GM19238 (cell line): ENCODE results near the gene PPP1R37.

ENCODE experiments used
- DNase-seq: peaks from one replicate; pipeline ENCODE4 v3.0.0; 2011; ENCODE audit warnings: low spot score; ENCODE audit not compliant: insufficient read length

Gene PPP1R37

GRCh38 chr19:45071545-45071938, 21.4 kb upstream of the PPP1R37 start:
- no peak for DNase-seq

- no peak for DNase-seq
Observed at GRCh38 chr19:45071969-45072790, 20.8 kb upstream of the PPP1R37 start.

DNA sequence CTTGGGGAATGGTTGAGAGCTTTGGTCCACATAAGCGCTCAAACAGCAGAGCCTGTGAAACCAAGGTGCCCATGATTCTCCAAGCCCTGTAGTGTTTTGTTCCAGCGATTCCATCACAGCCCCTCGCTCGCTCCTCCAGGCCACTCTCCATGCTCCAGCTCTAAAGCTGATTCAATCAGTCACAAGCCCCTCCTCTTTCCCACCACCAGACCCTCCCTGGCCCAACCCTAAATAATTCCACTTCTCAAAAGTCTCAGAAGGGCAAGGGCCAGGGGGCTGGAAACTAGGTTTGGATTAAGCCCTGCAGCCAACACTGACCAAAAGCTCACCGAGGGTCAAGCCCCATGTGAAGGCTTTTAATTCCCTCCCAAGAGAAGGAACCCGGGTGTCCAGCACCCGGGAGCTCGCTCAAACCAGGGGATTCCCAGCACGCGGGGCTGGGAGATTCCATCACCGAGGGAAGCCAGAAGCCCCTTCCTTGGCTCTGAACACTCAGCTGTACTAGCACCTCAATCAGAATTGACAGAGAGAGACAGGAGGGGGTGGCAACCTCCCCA, 18.2 kb upstream of the PPP1R37 start:
- DNase-seq = no peak

- peak; percentile 94 for DNase-seq
Observed at GRCh38 chr19:45075301-45076028, 17.5 kb upstream of the PPP1R37 start.

DNA sequence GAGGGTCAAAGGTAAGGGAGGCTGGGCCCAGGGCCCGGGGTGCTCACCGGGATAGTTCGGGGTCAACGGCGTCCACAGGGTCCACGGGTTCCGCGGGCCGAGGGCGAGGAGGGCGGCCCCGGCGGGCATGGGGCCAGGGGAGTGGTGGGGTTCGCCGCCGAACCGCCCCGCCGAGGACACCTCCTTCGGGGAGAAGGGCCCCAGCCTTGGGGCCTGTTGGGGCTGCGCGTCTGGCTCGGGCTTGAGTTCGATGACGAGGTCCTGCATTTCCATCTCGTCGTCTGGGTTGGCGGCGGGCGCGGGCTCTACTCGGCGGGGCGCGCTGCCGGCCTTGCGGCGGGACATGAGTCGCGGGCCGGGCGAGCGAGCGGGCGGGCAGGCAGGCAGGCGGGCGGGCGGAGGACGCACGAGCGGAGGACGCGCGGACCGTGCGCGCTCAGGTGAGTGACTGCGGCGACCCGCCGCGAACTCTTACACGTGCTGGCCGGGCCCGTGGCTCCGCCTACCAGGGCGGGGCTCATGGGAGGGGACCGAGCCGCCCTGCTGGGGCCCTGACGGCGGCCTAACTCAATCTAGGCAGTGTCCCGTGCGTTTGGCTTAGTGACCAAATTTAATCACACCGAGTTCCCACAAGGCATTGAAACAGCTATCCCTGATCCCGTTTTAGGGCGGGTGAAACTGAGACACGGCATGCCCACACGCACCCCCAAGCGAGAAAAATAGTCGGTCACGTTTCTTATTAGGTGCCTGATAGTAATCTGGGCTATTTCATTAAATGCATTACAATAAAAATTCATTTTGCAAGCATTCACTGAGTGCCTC, 16.7 kb upstream of the PPP1R37 start, which contains the start of gene ZNF296:
TSS of gene ZNF296 (minus strand) at position 450 of the 822 bp plus-strand sequence. CDS start at position 345, 105 bp downstream.
- peak; percentile 93 for DNase-seq

DNA sequence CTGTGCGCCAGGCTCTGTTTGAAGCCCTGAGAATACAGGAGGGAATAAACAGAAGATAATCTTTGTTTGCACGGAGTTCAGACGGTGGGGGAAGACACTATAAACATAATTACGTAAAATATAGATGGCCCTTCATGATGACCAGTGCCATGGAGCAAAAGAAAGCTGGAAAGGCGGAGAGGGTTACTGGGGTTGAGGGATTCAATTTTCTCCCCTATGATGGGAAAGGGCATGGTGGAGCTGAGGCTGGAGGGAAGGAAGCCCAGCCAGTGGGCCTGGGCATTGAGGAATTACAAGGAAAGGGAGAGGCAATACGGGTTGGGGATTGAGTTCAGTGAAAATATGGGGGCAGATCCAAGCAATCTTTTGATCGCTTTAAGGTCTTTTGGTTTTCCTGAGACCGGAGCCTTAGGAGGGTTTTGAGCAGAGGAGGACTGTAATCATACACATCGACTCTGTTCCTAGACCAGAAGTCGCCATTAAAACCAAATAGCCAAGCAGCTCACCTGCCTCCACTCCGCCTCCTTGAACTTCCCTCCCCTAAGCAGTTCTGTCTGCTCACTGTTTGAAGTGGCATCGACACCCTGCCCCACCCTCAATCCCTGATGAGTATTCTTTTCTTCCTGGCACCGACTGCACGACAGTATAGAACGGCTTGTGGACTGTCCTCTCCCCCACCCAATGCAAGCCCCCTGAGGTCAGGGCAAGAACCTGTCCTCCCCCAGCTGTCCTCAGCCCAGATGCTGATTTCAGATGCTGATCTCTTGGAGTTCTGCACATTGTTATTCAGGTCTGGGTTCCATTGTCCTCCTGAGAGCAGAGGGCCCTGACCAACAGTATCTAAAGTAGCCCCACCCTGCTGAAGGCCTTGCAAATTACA, 15.9 kb upstream of the PPP1R37 start:
- DNase-seq = no peak

DNA sequence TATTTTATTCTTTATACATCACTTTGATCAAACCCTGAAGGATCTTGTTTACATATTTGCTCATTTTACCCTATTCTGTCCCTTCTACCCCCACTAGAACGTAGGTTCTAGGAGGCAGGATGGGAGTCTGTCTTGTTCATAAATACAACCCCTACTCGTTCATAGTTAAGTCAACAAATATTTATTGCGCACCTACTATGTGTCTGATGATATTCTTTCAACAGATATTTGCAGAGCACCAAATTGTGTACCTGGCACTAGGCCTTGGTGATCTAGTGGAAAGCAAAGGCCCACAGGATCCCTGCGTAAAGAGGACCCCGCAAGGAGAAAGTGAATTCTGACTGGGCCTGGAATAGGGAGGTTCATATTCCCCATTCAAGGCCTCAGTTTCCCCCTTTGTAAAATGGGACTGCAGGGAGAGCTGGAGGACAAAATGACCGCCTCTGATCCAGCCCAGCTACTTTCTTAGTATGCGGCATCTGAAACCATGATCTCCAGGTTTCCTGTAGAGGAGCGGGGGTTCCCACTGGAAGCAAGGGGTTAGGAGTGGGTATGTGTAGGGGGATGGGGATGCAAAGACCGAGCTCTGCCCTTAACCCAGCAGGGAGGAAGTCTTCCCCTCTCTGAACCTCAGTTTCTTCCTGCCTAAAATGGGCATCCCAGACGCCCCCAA, 14.5 kb upstream of the PPP1R37 start:
- DNase-seq = no peak

DNA sequence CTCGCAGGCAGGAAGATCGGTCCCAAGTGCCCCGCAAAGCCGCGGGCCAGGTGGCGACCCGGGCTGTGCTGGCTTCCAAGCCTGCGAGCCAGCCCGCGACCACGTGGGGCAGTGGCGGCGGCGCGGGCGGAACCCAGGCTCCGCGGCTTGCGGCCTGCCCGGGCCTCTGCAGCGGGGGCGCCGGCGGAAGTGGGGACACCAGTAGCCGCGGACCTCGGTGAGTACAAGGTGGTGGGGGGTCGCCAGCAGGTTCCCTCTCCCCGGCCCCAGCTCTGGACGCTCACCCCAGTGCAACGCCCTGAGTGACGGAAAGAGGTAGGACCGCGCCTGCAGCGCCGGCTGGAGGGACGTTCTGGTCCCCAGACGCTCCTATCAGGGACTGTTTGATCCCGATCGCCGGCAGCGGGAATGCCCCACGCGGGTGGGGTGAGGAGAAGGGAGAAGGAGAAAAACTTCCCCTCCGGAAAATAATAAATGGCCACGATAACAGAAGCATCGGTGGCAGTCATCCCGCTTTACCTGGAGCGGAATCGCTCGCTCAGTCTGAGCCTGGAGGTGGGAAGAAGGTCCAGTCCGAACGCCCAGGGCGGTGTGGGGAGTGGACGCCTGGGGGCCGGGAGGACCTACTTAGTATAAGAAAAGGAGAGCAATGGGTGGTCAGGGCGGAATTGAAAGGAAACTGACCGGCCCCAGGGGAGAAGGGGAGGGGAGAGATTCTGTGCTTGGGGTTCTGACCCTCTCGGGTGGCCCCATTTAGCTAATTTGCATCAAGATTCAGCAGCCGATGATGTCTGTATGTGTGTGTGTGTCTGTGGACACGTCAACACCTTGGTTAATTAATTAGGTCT, 13.7 kb upstream of the PPP1R37 start, which contains the start of gene GEMIN7:
TSS of gene GEMIN7 (plus strand) at position 198 of the 848 bp plus-strand sequence. CDS start 10,855 bp downstream, outside the sequence.
- DNase-seq = peak; percentile 77

- no peak for DNase-seq
Observed at GRCh38 chr19:45079911-45080370, 13.0 kb upstream of the PPP1R37 start.

DNA sequence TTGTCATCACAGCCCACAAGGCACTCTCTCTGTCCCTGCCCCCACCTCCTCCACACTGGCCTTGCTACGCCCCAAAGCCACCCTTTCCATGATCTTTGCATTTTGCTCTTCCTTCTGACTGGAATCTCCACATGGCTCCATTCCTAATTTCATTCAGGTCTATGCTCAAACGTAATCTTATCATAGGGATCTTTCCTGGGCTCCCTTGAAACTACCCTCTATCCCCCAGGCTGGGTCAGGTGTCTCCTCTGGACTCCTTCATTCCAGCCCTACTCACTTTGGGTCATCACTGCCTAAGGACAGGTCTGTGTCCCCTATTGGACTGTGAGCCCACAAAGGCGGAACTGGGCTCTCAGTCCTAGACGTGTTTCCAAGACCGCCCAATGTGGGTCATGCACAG, 10.8 kb upstream of the PPP1R37 start:
- no peak for DNase-seq

GRCh38 chr19:45086480-45086879, 6.5 kb upstream of the PPP1R37 start:
- no peak for DNase-seq

- no peak for DNase-seq
Observed at GRCh38 chr19:45087531-45087930, 5.4 kb upstream of the PPP1R37 start.

- no peak for DNase-seq
Observed at GRCh38 chr19:45090034-45090433, 2.9 kb upstream of the PPP1R37 start.

DNA sequence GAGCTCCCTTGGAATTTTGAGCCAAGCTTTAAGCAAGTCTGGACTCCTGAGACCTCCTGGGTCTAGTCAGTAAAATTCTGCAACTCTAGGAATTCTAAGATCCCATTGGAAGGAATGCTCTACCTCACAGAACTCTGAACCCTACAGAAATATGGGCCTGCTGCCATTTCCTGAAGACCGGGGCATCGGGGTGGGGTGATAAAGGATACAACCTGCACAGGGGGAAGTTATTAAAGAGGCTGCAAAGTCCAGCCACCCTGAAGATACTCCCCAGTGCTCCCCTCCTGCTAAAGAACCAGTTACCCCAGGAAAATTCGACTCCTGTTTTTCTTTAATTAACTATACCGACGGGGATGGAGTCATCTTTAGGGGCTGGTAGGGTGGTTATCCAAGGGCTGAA, 2.4 kb upstream of the PPP1R37 start:
- DNase-seq = no peak

DNA sequence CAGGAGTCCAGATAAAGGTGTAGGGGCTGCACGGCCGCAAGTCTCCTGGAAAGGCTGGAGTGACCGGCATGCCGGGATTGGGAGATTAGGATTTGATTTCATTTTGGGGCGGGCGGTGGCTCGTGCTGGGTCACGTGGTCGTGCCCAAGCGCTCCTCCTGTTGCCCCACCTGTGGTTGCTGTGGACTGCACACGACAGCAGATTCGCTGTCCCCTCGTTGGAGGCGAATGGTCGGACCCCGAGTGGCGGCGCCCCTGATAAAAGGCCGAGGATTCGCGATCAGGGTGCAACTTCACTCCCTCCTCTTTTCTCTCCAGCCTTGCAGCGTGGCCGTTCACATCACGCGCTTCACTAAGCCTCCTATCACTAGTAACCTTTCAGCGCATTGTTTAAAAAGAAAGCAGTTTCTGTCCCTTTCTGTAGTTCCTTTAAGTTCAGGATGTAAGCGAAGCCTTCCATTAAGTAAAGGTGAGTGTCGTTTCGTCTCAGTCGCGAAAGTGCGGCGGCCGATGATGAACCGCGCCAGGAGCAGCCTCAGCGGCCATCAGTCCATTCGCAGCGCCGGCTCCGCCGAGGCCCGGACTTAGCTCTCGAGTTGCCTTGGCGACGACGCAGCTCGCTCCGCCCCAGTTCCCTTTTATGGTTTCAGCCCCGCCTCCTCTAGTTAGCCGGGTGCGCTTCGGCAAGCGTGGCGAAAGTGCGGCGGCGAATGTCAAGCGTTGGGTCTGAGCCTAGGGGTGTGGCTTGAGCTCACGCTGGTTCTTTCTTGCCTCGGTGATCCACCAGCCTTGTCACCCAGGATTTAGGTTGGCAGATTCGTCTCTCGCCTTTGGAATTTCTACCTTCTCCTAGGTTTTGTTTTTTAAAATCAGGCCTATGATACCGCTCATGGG, 1.7 kb upstream of the PPP1R37 start:
- DNase-seq = peak; percentile 88

DNA sequence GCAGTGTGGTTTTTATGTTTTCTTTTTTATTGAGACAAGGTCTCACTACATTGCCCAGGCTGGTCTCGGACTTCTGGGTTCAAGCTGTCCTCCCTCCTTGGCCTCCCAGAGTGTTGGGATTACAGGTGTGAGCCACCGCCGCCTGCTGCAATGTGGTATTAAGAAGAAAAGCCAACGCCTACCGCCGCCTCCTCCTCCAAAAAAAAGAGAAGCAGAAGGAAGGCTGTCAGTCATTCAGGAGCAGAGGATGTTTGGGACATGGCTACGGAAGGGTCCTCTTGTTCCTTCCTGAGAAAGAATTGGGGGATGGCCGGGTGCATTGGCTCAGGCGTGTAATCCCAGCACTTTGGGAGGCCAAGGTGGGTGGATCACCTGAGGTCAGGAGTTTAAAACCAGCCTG, 1.2 kb downstream of the PPP1R37 start:
- DNase-seq = no peak

GRCh38 chr19:45094707-45095106, 1.7 kb downstream of the PPP1R37 start:
- no peak for DNase-seq
